GM23248 (cell line): ENCODE data around the gene TENT4B.

ENCODE experiments used
- EZH2 ChIP-seq: fragments of 200-600 bp; sonication (generic); IDR thresholded peaks from 2 replicates; pipeline ENCODE4 v1.6.1; 2018; ENCODE audit warnings: antibody characterized with exemption, mild to moderate bottlenecking; ENCODE audit not compliant: insufficient read depth, poor library complexity, severe bottlenecking
- EZH2phosphoT487 ChIP-seq: fragments of 200-600 bp; sonication (generic); IDR thresholded peaks from 2 replicates; pipeline ENCODE4 v1.6.1; 2018; ENCODE audit warnings: antibody characterized with exemption, moderate library complexity, mild to moderate bottlenecking, low read depth; ENCODE audit not compliant: insufficient read depth

- no peak for TF ChIP-seq EZH2
- TF ChIP-seq EZH2phosphoT487: no peak
Observed at GRCh38 chr16:50274326-50275097, 121.4 kb downstream of the TENT4B start.
